GM12878 (cell line): ENCODE results near the gene MPPED1.

Experiments
- BACH1 ChIP-seq: fragments of 450-650 bp; IDR thresholded peaks from 2 replicates; pipeline ENCODE4 v1.6.1; 2017; ENCODE audit warnings: mild to moderate bottlenecking, borderline replicate concordance
- CTCF ChIP-seq, 3 experiments: IDR thresholded peaks in 2 of 3; conservative IDR thresholded peaks in 1 of 3; 2 replicates each; pipeline ENCODE4 v1.5.1; 2011; ENCODE audit warnings: low read depth in 3 of 3, low read length in 3 of 3, mild to moderate bottlenecking in 3 of 3, control low read depth in 2 of 3, moderate library complexity in 2 of 3, inconsistent platforms in 1 of 3, mixed read lengths in 1 of 3; ENCODE audit not compliant: control insufficient read depth in 2 of 3, insufficient read depth in 1 of 3; ENCODE audit errors: extremely low read depth in 1 of 3
- EP300 ChIP-seq, 2 experiments: fragments of 150-350 bp in 1 of 2; IDR thresholded peaks; 2 replicates each; pipeline ENCODE4 v1.6.1; 2011 to 2012; ENCODE audit warnings: low read depth in 2 of 2, low read length in 2 of 2, borderline replicate concordance in 1 of 2, improper control_type of control experiment in 1 of 2, inconsistent platforms in 1 of 2; ENCODE audit not compliant: control insufficient read depth in 1 of 2
- FOXK2 ChIP-seq: fragments of 450-650 bp; IDR thresholded peaks from 2 replicates; pipeline ENCODE4 v1.6.1; 2017; ENCODE audit warnings: mild to moderate bottlenecking, moderate library complexity
- PAX5 ChIP-seq: IDR thresholded peaks from 2 replicates; pipeline ENCODE4 v1.6.1; 2011; ENCODE audit warnings: low read depth, low read length, borderline replicate concordance
- POLR2A ChIP-seq: IDR thresholded peaks from 2 replicates; pipeline ENCODE4 v1.6.1; 2011; ENCODE audit warnings: low read depth, mild to moderate bottlenecking, low read length
- TAF1 ChIP-seq: IDR thresholded peaks from 2 replicates; pipeline ENCODE4 v1.6.1; 2011; ENCODE audit warnings: mild to moderate bottlenecking, low read depth, low read length, borderline replicate concordance

DNA sequence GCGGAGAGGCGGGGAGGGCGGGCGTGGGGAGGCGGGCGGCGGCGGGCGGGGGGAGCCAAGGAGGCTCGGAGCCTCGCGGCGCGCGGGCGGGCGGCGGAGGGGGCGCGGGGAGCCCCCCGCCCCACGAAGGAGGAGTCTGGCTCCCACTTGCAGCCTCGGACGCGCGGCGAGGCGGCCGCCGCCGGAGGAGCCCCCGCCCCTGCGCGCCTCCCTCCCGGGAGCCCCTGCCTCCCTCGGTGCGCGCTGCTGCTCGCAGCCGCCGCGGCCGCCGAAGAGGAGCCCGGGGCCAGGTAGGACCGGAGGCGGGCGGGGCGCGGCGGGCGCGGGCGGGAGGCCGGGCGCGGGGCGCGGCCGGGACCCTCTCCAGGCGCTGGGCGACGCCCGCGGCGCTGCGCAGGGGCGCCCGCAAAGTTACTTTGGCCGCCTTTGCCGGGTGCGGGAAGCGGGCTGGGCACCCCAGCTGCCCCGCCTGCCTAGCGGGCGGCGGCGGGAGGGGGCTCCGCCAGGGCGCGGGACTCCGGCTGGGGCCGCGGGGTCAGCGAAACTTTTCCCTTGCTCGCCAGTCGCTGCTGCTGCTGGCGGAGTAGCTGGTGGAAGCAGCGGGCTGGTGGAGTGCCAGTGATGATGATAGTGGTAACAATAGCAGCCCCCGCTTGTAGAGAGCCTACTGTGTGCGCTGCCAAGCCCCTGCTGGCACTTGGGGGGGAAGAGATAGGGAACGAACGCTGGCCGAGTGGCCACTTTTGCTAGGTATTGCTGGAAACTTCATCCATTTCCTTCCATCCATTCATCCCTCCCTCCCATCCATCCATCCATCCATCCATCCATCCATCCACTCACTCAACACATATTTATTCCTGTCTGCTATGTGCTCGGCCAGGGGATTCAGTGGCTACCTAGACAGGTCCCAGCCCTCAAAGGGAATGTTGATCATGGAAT is at the start of gene MPPED1:
- TF ChIP-seq TAF1 (no peak), CTCF (IDR thresholded peaks at IDR 0.05 in 2 of 3, conservative IDR thresholded peaks at IDR 0.05 in 1 of 3; ENCODE audit: control insufficient read depth in 2 of 3, extremely low read depth in 1 of 3, insufficient read depth in 1 of 3, low read depth in 3 of 3, low read length in 3 of 3) (no peak), PAX5 (no peak), BACH1 (no peak), EP300 (IDR thresholded peaks at IDR 0.05; ENCODE audit: borderline replicate concordance in 1 of 2, control insufficient read depth in 1 of 2, low read depth in 2 of 2, low read length in 2 of 2) (no peak), POLR2A (no peak), FOXK2 (no peak)
